ENCODE measurements around the gene ZFHX3.

ZFHX3 gene

DNA sequence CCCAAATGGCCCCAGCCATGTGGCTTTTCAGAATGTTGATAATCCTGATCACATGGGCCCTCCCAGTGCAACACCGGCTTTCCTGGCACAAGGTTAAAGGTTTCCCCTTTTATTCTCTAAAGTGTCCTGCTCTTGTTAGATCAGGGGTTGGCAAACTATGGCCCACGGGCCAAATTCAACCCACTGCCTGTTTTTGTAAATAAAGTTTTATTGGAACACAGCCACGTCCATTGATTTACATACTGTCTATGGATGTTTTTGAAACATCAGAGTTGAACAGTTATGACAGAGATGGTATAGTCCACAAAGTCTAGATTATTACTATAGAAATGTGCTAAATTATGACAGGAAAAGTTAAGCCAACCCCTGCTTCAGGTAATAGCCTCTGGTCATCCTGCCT lies 157.3 kb downstream of the ZFHX3 start:
- peaks cover 0 to 69% (median 30%) of the 10 kb centered on the region in 4 donors for H3K4me1 ChIP-seq
- no peaks in the 10 kb centered on the region for H3K27me3 ChIP-seq
- H3K27ac ChIP-seq = peak overlapping the region in 1 of 2 donors; percentile 76
- no peaks in the 10 kb centered on the region for H3K9me3 ChIP-seq
- intact Hi-C loops (cut with DNase I; ENCODE audit: low total_unique reads) = no loop called here
- peak in 1 of 2 donors; percentile 21 for DNase-seq
- peaks cover 38 to 43% (median 42%) of the 10 kb centered on the region in 3 donors for H3K36me3 ChIP-seq
- no peak overlapping the region for H3K4me3 ChIP-seq
- TF ChIP-seq, protein P1, sequence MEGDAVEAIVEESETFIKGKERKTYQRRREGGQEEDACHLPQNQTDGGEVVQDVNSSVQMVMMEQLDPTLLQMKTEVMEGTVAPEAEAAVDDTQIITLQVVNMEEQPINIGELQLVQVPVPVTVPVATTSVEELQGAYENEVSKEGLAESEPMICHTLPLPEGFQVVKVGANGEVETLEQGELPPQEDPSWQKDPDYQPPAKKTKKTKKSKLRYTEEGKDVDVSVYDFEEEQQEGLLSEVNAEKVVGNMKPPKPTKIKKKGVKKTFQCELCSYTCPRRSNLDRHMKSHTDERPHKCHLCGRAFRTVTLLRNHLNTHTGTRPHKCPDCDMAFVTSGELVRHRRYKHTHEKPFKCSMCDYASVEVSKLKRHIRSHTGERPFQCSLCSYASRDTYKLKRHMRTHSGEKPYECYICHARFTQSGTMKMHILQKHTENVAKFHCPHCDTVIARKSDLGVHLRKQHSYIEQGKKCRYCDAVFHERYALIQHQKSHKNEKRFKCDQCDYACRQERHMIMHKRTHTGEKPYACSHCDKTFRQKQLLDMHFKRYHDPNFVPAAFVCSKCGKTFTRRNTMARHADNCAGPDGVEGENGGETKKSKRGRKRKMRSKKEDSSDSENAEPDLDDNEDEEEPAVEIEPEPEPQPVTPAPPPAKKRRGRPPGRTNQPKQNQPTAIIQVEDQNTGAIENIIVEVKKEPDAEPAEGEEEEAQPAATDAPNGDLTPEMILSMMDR (IDR thresholded peaks at IDR 0.05) = no peak

DNA sequence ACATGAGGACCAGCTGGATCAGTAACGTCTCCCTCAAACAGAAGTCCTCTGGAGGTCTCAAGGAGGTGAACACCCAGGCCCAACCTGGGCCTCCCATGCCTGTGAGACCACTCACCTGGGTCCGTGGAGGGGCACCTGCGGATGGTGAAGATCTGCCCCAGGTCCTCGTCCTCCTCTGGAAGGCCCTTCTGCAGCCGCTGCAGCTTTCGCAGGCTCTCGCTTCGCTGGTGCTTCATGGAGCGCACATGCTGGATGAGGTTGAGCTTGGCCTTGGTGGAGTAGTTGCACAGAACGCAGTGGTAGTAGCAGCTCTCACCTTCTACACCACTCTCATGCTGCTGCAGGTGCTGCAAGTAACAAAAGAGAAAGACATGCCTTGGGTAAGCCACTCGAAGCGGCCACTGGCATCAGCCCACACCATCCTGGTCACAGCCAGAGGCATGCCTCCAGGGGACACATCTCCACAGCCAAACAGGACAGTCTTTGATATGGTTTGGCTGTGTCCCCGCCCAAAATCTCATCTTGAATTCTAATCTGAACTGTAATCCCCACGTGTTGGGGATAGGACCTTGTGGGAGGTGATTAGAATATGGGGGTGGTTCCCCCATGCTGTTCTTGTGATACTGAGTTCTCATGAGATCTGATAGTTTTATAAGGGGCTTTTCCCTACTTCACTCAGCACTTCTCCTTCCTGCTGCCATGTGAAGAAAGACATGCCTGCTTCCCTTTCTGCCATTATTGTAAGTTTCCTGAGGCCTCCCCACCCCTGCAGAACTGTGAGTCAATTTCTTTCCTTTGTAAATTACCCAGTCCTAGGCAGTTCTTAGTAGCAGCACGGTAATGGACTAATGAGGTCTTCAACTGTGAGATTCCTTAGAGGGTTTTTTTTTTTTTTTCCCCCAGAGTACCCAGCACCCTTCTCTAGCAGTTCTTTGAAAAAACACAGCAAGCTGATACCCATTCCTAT lies 158.0 kb downstream of the ZFHX3 start:
- Histone ChIP-seq H3K9me3 (no peaks in the 10 kb centered on the region), H3K36me3 (peaks cover 38 to 50% (median 49%) of the 10 kb centered on the region in 3 donors), H3K4me1 (peaks cover 0 to 64% (median 26%) of the 10 kb centered on the region in 4 donors), H3K27me3 (no peaks in the 10 kb centered on the region), H3K27ac (peak overlapping the region in 1 of 2 donors; percentile 76), H3K4me3 (no peak overlapping the region)
- TF ChIP-seq, protein P1 (IDR thresholded peaks at IDR 0.05) = no peak
- intact Hi-C loops (cut with DNase I; ENCODE audit: low total_unique reads) = no loop called here
- peak in 1 of 2 donors; percentile 53 for DNase-seq

DNA sequence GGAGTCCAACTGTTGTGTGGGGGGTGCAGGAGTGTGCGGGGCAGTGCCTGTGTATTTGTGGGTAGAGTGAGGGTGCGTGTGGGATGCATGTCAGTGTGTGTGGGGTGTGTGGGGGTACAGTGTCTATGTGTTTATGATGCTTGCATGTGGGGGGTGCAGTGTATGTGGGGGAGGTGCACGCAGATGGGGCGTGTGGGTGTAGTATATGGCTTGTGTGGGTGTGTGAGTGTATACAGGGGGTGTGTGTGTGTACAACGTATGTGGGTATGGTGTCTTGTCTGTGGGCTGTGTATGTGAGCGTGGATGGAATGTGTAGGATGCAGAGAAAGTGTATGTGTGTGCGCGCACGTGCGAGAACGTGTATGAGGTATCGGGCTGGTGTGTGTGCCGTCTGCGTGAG lies 160.4 kb downstream of the ZFHX3 start:
- Histone ChIP-seq H3K9me3 (no peaks in the 10 kb centered on the region), H3K4me1 (peaks cover 0 to 64% (median 10%) of the 10 kb centered on the region in 4 donors), H3K27me3 (no peaks in the 10 kb centered on the region), H3K27ac (no peak overlapping the region), H3K4me3 (no peak overlapping the region), H3K36me3 (peaks cover 38 to 56% (median 50%) of the 10 kb centered on the region in 3 donors)
- TF ChIP-seq, protein P1 (IDR thresholded peaks at IDR 0.05) = no peak
- DNase-seq = peak in 1 of 2 donors; percentile 40
- intact Hi-C loops (cut with DNase I; ENCODE audit: low total_unique reads) = no loop called here

DNA sequence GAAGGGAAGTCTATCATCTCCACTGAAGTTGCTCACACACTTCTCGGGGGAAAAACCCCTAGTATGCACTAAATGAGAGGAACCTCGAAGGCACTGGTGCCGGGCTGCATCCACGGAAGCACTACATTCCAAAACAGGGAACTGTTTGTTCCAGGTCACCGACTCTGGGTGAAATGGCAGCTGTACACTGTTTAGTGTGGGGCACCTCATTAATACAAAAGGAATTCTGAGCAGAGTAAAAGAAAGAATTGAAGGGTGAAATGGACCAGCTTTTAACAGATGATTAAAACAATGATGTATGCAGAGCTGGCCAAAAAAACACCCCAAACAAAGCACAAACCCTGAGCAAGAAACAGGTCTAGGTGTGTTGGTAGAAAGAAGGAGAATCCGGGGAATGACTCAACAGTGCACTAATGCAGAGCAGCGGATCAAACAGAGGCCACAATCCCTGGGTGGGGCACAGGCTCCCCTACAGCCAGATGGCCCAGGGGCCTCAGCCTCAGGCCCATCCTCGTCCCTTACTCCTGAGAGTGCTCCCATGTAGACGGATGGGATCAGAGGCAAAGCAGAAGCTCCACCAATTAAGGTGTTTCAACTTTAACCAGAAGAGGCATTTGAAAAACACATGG lies 161.5 kb downstream of the ZFHX3 start:
- Histone ChIP-seq H3K4me1 (peaks cover 0 to 64% (median 8%) of the 10 kb centered on the region in 4 donors), H3K36me3 (peaks cover 38 to 56% (median 50%) of the 10 kb centered on the region in 3 donors), H3K9me3 (no peaks in the 10 kb centered on the region), H3K27ac (peak overlapping the region; percentile 2 to 39), H3K27me3 (no peaks in the 10 kb centered on the region), H3K4me3 (no peak overlapping the region)
- intact Hi-C loops (cut with DNase I; ENCODE audit: low total_unique reads) = no loop called here
- TF ChIP-seq, protein P1 (IDR thresholded peaks at IDR 0.05) = no peak
- DNase-seq = peak in 1 of 2 donors; percentile 31

DNA sequence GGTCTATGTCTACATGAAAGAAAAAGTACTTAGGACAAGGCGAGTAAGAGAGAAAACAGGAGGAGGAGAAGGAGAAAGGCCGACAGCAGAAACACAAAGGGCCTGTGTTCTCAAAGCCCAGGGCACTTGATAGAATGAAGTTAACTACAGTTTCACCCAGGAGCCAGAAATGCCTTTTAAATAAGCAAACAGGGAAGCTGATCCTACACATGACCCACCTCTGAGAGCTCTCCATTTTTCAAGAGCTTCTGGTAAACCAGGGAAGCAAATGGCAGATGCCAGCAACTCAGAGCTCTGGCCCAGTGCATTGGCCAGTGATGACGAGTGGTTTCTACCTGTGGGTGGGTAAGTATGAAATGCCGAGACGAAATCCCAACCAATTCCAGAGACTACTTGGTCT lies 163.4 kb downstream of the ZFHX3 start:
- no peaks in the 10 kb centered on the region for H3K27me3 ChIP-seq
- no peak overlapping the region for H3K4me3 ChIP-seq
- peaks cover 36 to 53% (median 46%) of the 10 kb centered on the region in 3 donors for H3K36me3 ChIP-seq
- TF ChIP-seq, protein P1 (IDR thresholded peaks at IDR 0.05) = no peak
- H3K4me1 ChIP-seq = peaks cover 0 to 66% (median 8%) of the 10 kb centered on the region in 4 donors
- intact Hi-C loops (cut with DNase I; ENCODE audit: low total_unique reads) = no loop called here
- H3K9me3 ChIP-seq = no peaks in the 10 kb centered on the region
- peak in 1 of 2 donors; percentile 25 for DNase-seq
- no peak overlapping the region for H3K27ac ChIP-seq
